ENCODE results near the gene RAPGEF4. TPM values are rescaled to one million over a fixed set of nuclear protein-coding genes. Genes with fewer than 3 reads are reported as not detected.
A peak's percentile ranks its signal among the peaks of the same experiment; 100 is the strongest.

Gene RAPGEF4
- total RNA-seq, 1 donor: 0.36 TPM

GRCh38 chr2:172967036-172967982 lies 231.7 kb downstream of the RAPGEF4 start:
- H3K4me1 ChIP-seq (ENCODE audit: insufficient read depth, low read length): peaks cover 25% of the 10 kb centered on the region
- H3K27ac ChIP-seq (ENCODE audit: low read depth, low read length): no peak overlapping the region
- no peaks in the 10 kb centered on the region for H3K36me3 ChIP-seq (ENCODE audit: insufficient read depth, low read length)
- H3K9me3 ChIP-seq (ENCODE audit: low read depth, low read length): no peaks in the 10 kb centered on the region
- peak overlapping the region; percentile 12 for H3K4me2 ChIP-seq (ENCODE audit: insufficient read depth, low read length)
- H3K4me3 ChIP-seq (ENCODE audit: insufficient read depth, low read length): no peak overlapping the region
- H2AFZ ChIP-seq (ENCODE audit: low read length): no peak overlapping the region
- no peaks in the 10 kb centered on the region for H3K79me2 ChIP-seq (ENCODE audit: insufficient read depth, low read length)
- peaks cover 5% of the 10 kb centered on the region for H3K27me3 ChIP-seq (ENCODE audit: insufficient read depth, low read length)
- no peak for DNase-seq (ENCODE audit: insufficient read length, low spot score, missing footprints)
- no peaks in the 10 kb centered on the region for H4K20me1 ChIP-seq (ENCODE audit: insufficient read depth, low read length)
- TF ChIP-seq, protein P1, sequence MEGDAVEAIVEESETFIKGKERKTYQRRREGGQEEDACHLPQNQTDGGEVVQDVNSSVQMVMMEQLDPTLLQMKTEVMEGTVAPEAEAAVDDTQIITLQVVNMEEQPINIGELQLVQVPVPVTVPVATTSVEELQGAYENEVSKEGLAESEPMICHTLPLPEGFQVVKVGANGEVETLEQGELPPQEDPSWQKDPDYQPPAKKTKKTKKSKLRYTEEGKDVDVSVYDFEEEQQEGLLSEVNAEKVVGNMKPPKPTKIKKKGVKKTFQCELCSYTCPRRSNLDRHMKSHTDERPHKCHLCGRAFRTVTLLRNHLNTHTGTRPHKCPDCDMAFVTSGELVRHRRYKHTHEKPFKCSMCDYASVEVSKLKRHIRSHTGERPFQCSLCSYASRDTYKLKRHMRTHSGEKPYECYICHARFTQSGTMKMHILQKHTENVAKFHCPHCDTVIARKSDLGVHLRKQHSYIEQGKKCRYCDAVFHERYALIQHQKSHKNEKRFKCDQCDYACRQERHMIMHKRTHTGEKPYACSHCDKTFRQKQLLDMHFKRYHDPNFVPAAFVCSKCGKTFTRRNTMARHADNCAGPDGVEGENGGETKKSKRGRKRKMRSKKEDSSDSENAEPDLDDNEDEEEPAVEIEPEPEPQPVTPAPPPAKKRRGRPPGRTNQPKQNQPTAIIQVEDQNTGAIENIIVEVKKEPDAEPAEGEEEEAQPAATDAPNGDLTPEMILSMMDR (IDR thresholded peaks at IDR 0.05; ENCODE audit: extremely low read depth, low read depth, low read length): no peak

GRCh38 chr2:172968061-172968469 lies 232.4 kb downstream of the RAPGEF4 start:
- Histone ChIP-seq H3K27me3 (ENCODE audit: insufficient read depth, low read length) (peaks cover 5% of the 10 kb centered on the region), H3K4me3 (ENCODE audit: insufficient read depth, low read length) (no peak overlapping the region), H3K4me2 (ENCODE audit: insufficient read depth, low read length) (peak overlapping the region; percentile 12), H2AFZ (ENCODE audit: low read length) (no peak overlapping the region), H3K79me2 (ENCODE audit: insufficient read depth, low read length) (no peaks in the 10 kb centered on the region), H3K36me3 (ENCODE audit: insufficient read depth, low read length) (no peaks in the 10 kb centered on the region), H3K27ac (ENCODE audit: low read depth, low read length) (no peak overlapping the region), H3K9me3 (ENCODE audit: low read depth, low read length) (no peaks in the 10 kb centered on the region), H3K4me1 (ENCODE audit: insufficient read depth, low read length) (peaks cover 20% of the 10 kb centered on the region), H4K20me1 (ENCODE audit: insufficient read depth, low read length) (no peaks in the 10 kb centered on the region)
- TF ChIP-seq, protein P1 (IDR thresholded peaks at IDR 0.05; ENCODE audit: extremely low read depth, low read depth, low read length): no peak
- DNase-seq (ENCODE audit: insufficient read length, low spot score, missing footprints): peak; percentile 72

- H3K9me3 ChIP-seq (ENCODE audit: low read depth, low read length): no peaks in the 10 kb centered on the region
- H4K20me1 ChIP-seq (ENCODE audit: insufficient read depth, low read length): no peaks in the 10 kb centered on the region
- H3K4me1 ChIP-seq (ENCODE audit: insufficient read depth, low read length): peaks cover 20% of the 10 kb centered on the region
- peaks cover 14% of the 10 kb centered on the region for H3K27me3 ChIP-seq (ENCODE audit: insufficient read depth, low read length)
- TF ChIP-seq, protein P1 (IDR thresholded peaks at IDR 0.05; ENCODE audit: extremely low read depth, low read depth, low read length): no peak
- no peak overlapping the region for H3K27ac ChIP-seq (ENCODE audit: low read depth, low read length)
- H3K36me3 ChIP-seq (ENCODE audit: insufficient read depth, low read length): no peaks in the 10 kb centered on the region
- DNase-seq (ENCODE audit: insufficient read length, low spot score, missing footprints): no peak
- H3K4me2 ChIP-seq (ENCODE audit: insufficient read depth, low read length): no peak overlapping the region
- no peak overlapping the region for H2AFZ ChIP-seq (ENCODE audit: low read length)
- no peak overlapping the region for H3K4me3 ChIP-seq (ENCODE audit: insufficient read depth, low read length)
- no peaks in the 10 kb centered on the region for H3K79me2 ChIP-seq (ENCODE audit: insufficient read depth, low read length)
Measured at GRCh38 chr2:172969166-172969565, 233.5 kb downstream of the RAPGEF4 start.

DNA sequence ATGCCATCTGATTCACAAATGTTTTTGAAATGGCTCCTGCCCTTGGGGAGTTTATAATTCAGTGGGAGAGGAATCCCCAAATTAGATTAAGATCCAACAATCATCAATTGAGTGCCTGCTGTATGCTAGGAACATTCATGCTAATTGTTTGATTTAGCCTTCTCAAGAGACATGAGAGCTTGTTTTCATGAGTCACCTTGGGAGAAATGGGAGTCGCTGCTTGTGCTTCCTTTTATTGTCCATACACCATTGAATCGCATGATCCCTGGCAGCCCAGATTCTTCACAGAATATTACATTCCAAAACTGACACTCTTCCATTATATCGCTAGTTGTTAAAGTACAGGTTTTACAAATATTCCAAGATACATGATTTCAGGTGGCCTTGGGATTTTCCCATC lies 234.0 kb downstream of the RAPGEF4 start:
- H3K4me3 ChIP-seq (ENCODE audit: insufficient read depth, low read length): no peak overlapping the region
- no peak for DNase-seq (ENCODE audit: insufficient read length, low spot score, missing footprints)
- peaks cover 20% of the 10 kb centered on the region for H3K4me1 ChIP-seq (ENCODE audit: insufficient read depth, low read length)
- H3K79me2 ChIP-seq (ENCODE audit: insufficient read depth, low read length): no peaks in the 10 kb centered on the region
- TF ChIP-seq, protein P1 (IDR thresholded peaks at IDR 0.05; ENCODE audit: extremely low read depth, low read depth, low read length): no peak
- H3K4me2 ChIP-seq (ENCODE audit: insufficient read depth, low read length): no peak overlapping the region
- H3K9me3 ChIP-seq (ENCODE audit: low read depth, low read length): no peaks in the 10 kb centered on the region
- no peaks in the 10 kb centered on the region for H3K36me3 ChIP-seq (ENCODE audit: insufficient read depth, low read length)
- H3K27ac ChIP-seq (ENCODE audit: low read depth, low read length): no peak overlapping the region
- peaks cover 14% of the 10 kb centered on the region for H3K27me3 ChIP-seq (ENCODE audit: insufficient read depth, low read length)
- no peaks in the 10 kb centered on the region for H4K20me1 ChIP-seq (ENCODE audit: insufficient read depth, low read length)
- H2AFZ ChIP-seq (ENCODE audit: low read length): no peak overlapping the region
